K562 (cell line): ENCODE data around the gene LRIF1. TPM values are rescaled to one million over a fixed set of nuclear protein-coding genes. Genes with fewer than 3 reads are reported as not detected.

ENCODE experiments used
- MLX ChIP-seq, 2 experiments: fragments of 450-650 bp in 1 of 2; sonication (generic) in 1 of 2; formaldehyde crosslinking; conservative IDR thresholded peaks; 2 replicates each; pipeline versions ENCODE4 v1.4.0 to v1.8.1; 2020 to 2022; ENCODE audit warnings: mild to moderate bottlenecking in 1 of 2, missing genetic modification reagents in 1 of 2
- NCOA4 ChIP-seq: fragments of 450-650 bp; IDR thresholded peaks from 2 replicates; pipeline ENCODE4 v1.6.1; 2018; ENCODE audit warnings: mild to moderate bottlenecking; ENCODE audit not compliant: partially characterized antibody
- NRF1 ChIP-seq, 2 experiments: fragments of 450-650 bp; IDR thresholded peaks in 1 of 2; conservative IDR thresholded peaks in 1 of 2; 2 replicates each; pipeline ENCODE4 v1.6.1; 2014; ENCODE audit warnings: mild to moderate bottlenecking in 2 of 2
- RCOR1 ChIP-seq, 2 experiments: IDR thresholded peaks; 2 replicates each; pipeline ENCODE4 v1.6.1; 2012; ENCODE audit warnings: low read depth in 2 of 2, low read length in 2 of 2, borderline replicate concordance in 1 of 2, improper control_type of control experiment in 1 of 2
- RREB1 ChIP-seq: fragments of 250-450 bp; sonication (Bioruptor Pico); IDR thresholded peaks from 2 replicates; pipeline ENCODE4 v1.4.0; 2020
- SREBF1 ChIP-seq: fragments of 150-350 bp; IDR thresholded peaks from 2 replicates; pipeline ENCODE4 v1.6.1; 2014; ENCODE audit warnings: antibody characterized with exemption, low read depth, low read length, borderline replicate concordance
- TEAD4 ChIP-seq, 2 experiments: sonication (generic) in 1 of 2; formaldehyde crosslinking in 1 of 2; IDR thresholded peaks; 2 replicates each; pipeline versions ENCODE4 v1.6.1 to v1.8.0; 2012 to 2022; ENCODE audit warnings: borderline replicate concordance in 1 of 2, inconsistent platforms in 1 of 2, low read length in 1 of 2, mild to moderate bottlenecking in 1 of 2, missing genetic modification reagents in 1 of 2
- THRAP3 ChIP-seq: fragments of 450-650 bp; IDR thresholded peaks from 2 replicates; pipeline ENCODE4 v1.6.1; 2016; ENCODE audit warnings: mild to moderate bottlenecking, inconsistent platforms, borderline replicate concordance
- U2AF1 ChIP-seq: fragments of 200-400 bp; formaldehyde crosslinking; optimal IDR thresholded peaks from 2 replicates; pipeline ENCODE3; 2017; ENCODE audit warnings: mild to moderate bottlenecking, low read depth, low read length, moderate library complexity
- ZFX ChIP-seq: sonication (generic); formaldehyde crosslinking; IDR thresholded peaks from 2 replicates; pipeline ENCODE4 v1.8.0; 2022; ENCODE audit warnings: mild to moderate bottlenecking, missing genetic modification reagents, moderate library complexity
- ZNF583 ChIP-seq: fragments of 250-450 bp; sonication (Bioruptor Pico); IDR thresholded peaks from 2 replicates; pipeline ENCODE4 v1.4.0; 2020
- ZNF778 ChIP-seq: fragments of 450-650 bp; formaldehyde crosslinking; IDR thresholded peaks from 2 replicates; pipeline ENCODE4 v1.4.0; 2020; ENCODE audit warnings: mild to moderate bottlenecking, moderate library complexity
- polyA plus RNA-seq, 8 experiments: library from polyadenylated mRNA; depleted of rRNA in 4 of 8; stranded (reverse) in 5 of 8; unstranded in 3 of 8; fragments of >200 nt; fragmentation: Nextera tagmentation in 2 of 8; fragmentation: Illumina TruSeq in 1 of 8; extraction: Ambion mirVana in 2 of 8; extraction: Trizol in 1 of 8; gene quantifications; 2 replicates each; pipeline versions ENCODE4 v1.2.1 to v1.2.3, GENCODE V29; 2011 to 2014; ENCODE audit warnings: inconsistent platforms in 1 of 8, missing spikeins in 1 of 8
- total RNA-seq, 7 experiments: library from RNA; depleted of rRNA in 6 of 7; stranded (reverse); fragments of >200 nt in 6 of 7; fragmentation: Illumina TruSeq in 2 of 7; extraction: Trizol in 2 of 7; gene quantifications; 2 replicates each; pipeline versions ENCODE4 v1.2.1 to v1.2.3, GENCODE V29; 2011 to 2021; ENCODE audit warnings: low replicate concordance in 1 of 7

The LRIF1 gene
- total and polyA plus RNA-seq, 9 of the 15 experiments (the other 6 are each of a cell fraction or from before 2014, with no cell fraction given) = 35.6 to 88.8 (median 74.1) TPM

- TF ChIP-seq RREB1 (CRISPR knock-in tag) = no peak
- TF ChIP-seq RCOR1 (IDR thresholded peaks at IDR 0.05; ENCODE audit: borderline replicate concordance in 1 of 2, low read depth in 2 of 2, low read length in 2 of 2) = no peak
- no peak for TF ChIP-seq MLX (CRISPR knock-in tag; conservative IDR thresholded peaks at IDR 0.05)
- TF ChIP-seq ZNF583 (CRISPR knock-in tag) = no peak
- no peak for TF ChIP-seq NCOA4
- TF ChIP-seq TEAD4 (IDR thresholded peaks at IDR 0.05; ENCODE audit: low read length) = no peak
- TF ChIP-seq TEAD4 (CRISPR knock-in tag; IDR thresholded peaks at IDR 0.05; ENCODE audit: borderline replicate concordance) = no peak
- 0 out of 2 replicates have a peak, but pooled peaks have one; percentile 79 for TF ChIP-seq THRAP3
- TF ChIP-seq SREBF1 = no peak
- TF ChIP-seq ZNF778 (CRISPR knock-in tag) = no peak
- TF ChIP-seq NRF1 (conservative IDR thresholded peaks at IDR 0.05 in 1 of 2, IDR thresholded peaks at IDR 0.05 in 1 of 2) = no peak
- TF ChIP-seq ZFX (CRISPR knock-in tag) = no peak
- no peak for TF ChIP-seq U2AF1
Observed at GRCh38 chr1:110916274-110916668, 47.5 kb downstream of the LRIF1 start (continued).
